ENCODE data around the gene UTS2R.

DNA sequence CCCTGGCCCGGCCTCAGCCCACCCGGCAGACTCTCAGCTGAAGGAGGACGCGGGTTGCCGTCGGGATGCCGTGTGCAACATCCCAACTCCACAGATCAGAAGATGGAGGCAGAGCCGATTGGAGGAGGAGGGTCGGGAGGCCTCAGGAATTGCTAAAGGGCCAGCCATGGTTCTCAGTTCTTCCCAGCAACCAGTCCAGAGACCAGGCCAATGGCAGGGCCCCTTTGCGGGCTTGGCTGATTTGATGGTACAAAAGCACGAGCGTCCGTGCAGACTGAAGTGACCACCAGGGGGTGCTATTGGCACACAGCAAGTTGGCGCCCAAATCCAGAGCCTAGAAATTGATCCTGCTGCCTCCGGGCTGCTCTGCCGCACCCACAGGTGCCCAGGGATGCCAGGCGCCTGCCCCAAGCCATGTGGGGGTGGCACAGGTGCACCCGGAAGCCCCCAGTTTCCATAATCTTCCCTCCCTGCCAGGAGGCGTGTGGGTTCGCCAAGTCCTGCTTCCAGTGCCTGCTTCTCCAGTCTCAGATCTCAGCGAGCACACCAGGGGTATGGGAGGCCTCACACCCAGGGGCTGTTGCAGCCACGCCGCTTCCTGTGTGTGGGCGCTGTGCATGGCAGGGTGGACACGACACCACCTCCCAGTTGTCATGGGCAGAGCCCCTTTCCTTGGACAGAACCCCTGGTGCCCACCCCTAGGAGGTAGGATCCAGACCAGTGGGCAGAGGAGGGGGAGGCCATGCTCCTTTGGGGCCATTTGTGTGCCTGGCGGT, 19.7 kb upstream of the UTS2R start:
- TF ChIP-seq YY1 (IDR thresholded peaks at IDR 0.05; ENCODE audit: insufficient read depth, insufficient read length): no peak
- no peak for TF ChIP-seq SUZ12 (IDR thresholded peaks at IDR 0.05; ENCODE audit: extremely low read depth, insufficient read depth, insufficient read length)
- no peak for TF ChIP-seq ZNF274 (IDR thresholded peaks at IDR 0.05; ENCODE audit: low read depth, low read length)

All from NT2/D1 (cell line).